Measurements from ENCODE around the gene ITPR2.

The ITPR2 gene

GRCh38 chr12:26740348-26740747, 92.6 kb downstream of the ITPR2 start:
- DNase-seq (ENCODE audit: insufficient read length, low spot score) = no peak
- TF ChIP-seq POU2F2 (IDR thresholded peaks at IDR 0.05; ENCODE audit: low read depth, low read length) (no peak), POLR2AphosphoS5 (IDR thresholded peaks at IDR 0.05; ENCODE audit: low read depth, low read length) (no peak), TAF1 (IDR thresholded peaks at IDR 0.05; ENCODE audit: low read depth, low read length) (no peak), POLR2A (IDR thresholded peaks at IDR 0.05; ENCODE audit: low read depth, low read length) (no peak), PAX5 (IDR thresholded peaks at IDR 0.05; ENCODE audit: insufficient read depth, low read length, severe bottlenecking) (no peak), SPI1 (IDR thresholded peaks at IDR 0.05; ENCODE audit: low read depth, low read length) (no peak)
- FAIRE-seq = no peak

- no peak for DNase-seq (ENCODE audit: insufficient read length, low spot score)
- TF ChIP-seq POLR2A (IDR thresholded peaks at IDR 0.05; ENCODE audit: low read depth, low read length) (no peak), SPI1 (IDR thresholded peaks at IDR 0.05; ENCODE audit: low read depth, low read length) (no peak), POLR2AphosphoS5 (IDR thresholded peaks at IDR 0.05; ENCODE audit: low read depth, low read length) (no peak), POU2F2 (IDR thresholded peaks at IDR 0.05; ENCODE audit: low read depth, low read length) (peak; percentile 93)
- peak; percentile 51 for FAIRE-seq
These were observed 95.4 kb downstream of the ITPR2 start for GRCh38 chr12:26737487-26738030.

- FAIRE-seq (peak; percentile 26), DNase-seq (ENCODE audit: insufficient read length, low spot score) (no peak)
- TF ChIP-seq POU2F2 (IDR thresholded peaks at IDR 0.05; ENCODE audit: low read depth, low read length) = no peak
- no peak for TF ChIP-seq SPI1 (IDR thresholded peaks at IDR 0.05; ENCODE audit: low read depth, low read length)
- TF ChIP-seq TAF1 (IDR thresholded peaks at IDR 0.05; ENCODE audit: low read depth, low read length) = no peak
- no peak for TF ChIP-seq POLR2AphosphoS5 (IDR thresholded peaks at IDR 0.05; ENCODE audit: low read depth, low read length)
- TF ChIP-seq POLR2A (IDR thresholded peaks at IDR 0.05; ENCODE audit: low read depth, low read length) = no peak
- no peak for TF ChIP-seq PAX5 (IDR thresholded peaks at IDR 0.05; ENCODE audit: insufficient read depth, low read length, severe bottlenecking)
These were observed 96.2 kb downstream of the ITPR2 start for GRCh38 chr12:26736563-26737486.

GRCh38 chr12:26735249-26735639, 97.8 kb downstream of the ITPR2 start:
- FAIRE-seq (no peak), DNase-seq (ENCODE audit: insufficient read length, low spot score) (no peak)
- TF ChIP-seq PAX5 (IDR thresholded peaks at IDR 0.05; ENCODE audit: insufficient read depth, low read length, severe bottlenecking) = no peak
- TF ChIP-seq TAF1 (IDR thresholded peaks at IDR 0.05; ENCODE audit: low read depth, low read length) = no peak
- no peak for TF ChIP-seq SPI1 (IDR thresholded peaks at IDR 0.05; ENCODE audit: low read depth, low read length)
- no peak for TF ChIP-seq POLR2A (IDR thresholded peaks at IDR 0.05; ENCODE audit: low read depth, low read length)
- TF ChIP-seq POLR2AphosphoS5 (IDR thresholded peaks at IDR 0.05; ENCODE audit: low read depth, low read length) = no peak
- no peak for TF ChIP-seq POU2F2 (IDR thresholded peaks at IDR 0.05; ENCODE audit: low read depth, low read length)

GRCh38 chr12:26734510-26735248, 98.3 kb downstream of the ITPR2 start:
- no peak for DNase-seq (ENCODE audit: insufficient read length, low spot score)
- FAIRE-seq = no peak
- TF ChIP-seq SPI1 (IDR thresholded peaks at IDR 0.05; ENCODE audit: low read depth, low read length) (no peak), POU2F2 (IDR thresholded peaks at IDR 0.05; ENCODE audit: low read depth, low read length) (no peak), POLR2AphosphoS5 (IDR thresholded peaks at IDR 0.05; ENCODE audit: low read depth, low read length) (no peak), PAX5 (IDR thresholded peaks at IDR 0.05; ENCODE audit: insufficient read depth, low read length, severe bottlenecking) (no peak), TAF1 (IDR thresholded peaks at IDR 0.05; ENCODE audit: low read depth, low read length) (no peak), POLR2A (IDR thresholded peaks at IDR 0.05; ENCODE audit: low read depth, low read length) (no peak)

GRCh38 chr12:26732005-26732908, 100.7 kb downstream of the ITPR2 start:
- DNase-seq (ENCODE audit: insufficient read length, low spot score) = no peak

GRCh38 chr12:26730481-26731350, 102.3 kb downstream of the ITPR2 start:
- FAIRE-seq = no peak
- DNase-seq (ENCODE audit: insufficient read length, low spot score) = no peak

More at GRCh38 chr12:26732005-26732908, 100.7 kb downstream of the ITPR2 start:
- FAIRE-seq = peak; percentile 91
- peak; percentile 88 for TF ChIP-seq SPI1 (IDR thresholded peaks at IDR 0.05; ENCODE audit: low read depth, low read length)
- TF ChIP-seq POLR2AphosphoS5 (IDR thresholded peaks at IDR 0.05; ENCODE audit: low read depth, low read length) = no peak
- TF ChIP-seq PAX5 (IDR thresholded peaks at IDR 0.05; ENCODE audit: insufficient read depth, low read length, severe bottlenecking) = no peak
- peak; percentile 16; the same call in 1 of the 2 replicates for TF ChIP-seq POLR2A (IDR thresholded peaks at IDR 0.05; ENCODE audit: low read depth, low read length)
- no peak for TF ChIP-seq POU2F2 (IDR thresholded peaks at IDR 0.05; ENCODE audit: low read depth, low read length)
- peak; percentile 34; the same call in 1 of the 2 replicates for TF ChIP-seq TAF1 (IDR thresholded peaks at IDR 0.05; ENCODE audit: low read depth, low read length)

More at GRCh38 chr12:26730481-26731350, 102.3 kb downstream of the ITPR2 start:
- TF ChIP-seq POLR2A (IDR thresholded peaks at IDR 0.05; ENCODE audit: low read depth, low read length) (no peak), SPI1 (IDR thresholded peaks at IDR 0.05; ENCODE audit: low read depth, low read length) (no peak), POU2F2 (IDR thresholded peaks at IDR 0.05; ENCODE audit: low read depth, low read length) (no peak), POLR2AphosphoS5 (IDR thresholded peaks at IDR 0.05; ENCODE audit: low read depth, low read length) (no peak), TAF1 (IDR thresholded peaks at IDR 0.05; ENCODE audit: low read depth, low read length) (no peak), PAX5 (IDR thresholded peaks at IDR 0.05; ENCODE audit: insufficient read depth, low read length, severe bottlenecking) (no peak)

All from GM12891 (cell line).